ENCODE results near the gene FZD1. TPM values are rescaled to one million over a fixed set of nuclear protein-coding genes. Genes with fewer than 3 reads are reported as not detected.

FZD1 gene
- 10 to 100 TPM in 1 of 2 donors, 1 to 10 TPM in 1; 9.4 to 14.5 TPM for total RNA-seq
- long read RNA-seq, full-length matches to known transcripts, result 10 of 10 reads
- long read RNA-seq, partial matches to known transcripts, result 0 of 10 reads
- long read RNA-seq, other reads (novel, unspliced or antisense), result 0 of 10 reads

- peak; percentile 91 to 95 for ATAC-seq
- peak; percentile 97 for DNase-seq
- intact Hi-C loops (cut with DNase I), result loop anchor here in 1 of 2 donors (5.0 kb wide), 1 partner anchor 182 kb away; no protein-coding TSS in a partner anchor
Measured at GRCh38 chr7:91264046-91264923, at the start of gene FZD1. Gene FZD1 (plus strand): TSS chr7:91264433. CDS start chr7:91264881, 448 bp downstream.

- intact Hi-C loops (cut with DNase I), result no loop called here
- ATAC-seq (no peak), DNase-seq (no peak)
Measured at GRCh38 chr7:91226411-91226810, 37.8 kb upstream of the FZD1 start.

GRCh38 chr7:91228327-91228726, 35.9 kb upstream of the FZD1 start:
- intact Hi-C loops (cut with DNase I), result no loop called here
- DNase-seq (no peak), ATAC-seq (no peak)

GRCh38 chr7:91228927-91229558, 35.2 kb upstream of the FZD1 start:
- DNase-seq (no peak), ATAC-seq (no peak)
- intact Hi-C loops (cut with DNase I), result no loop called here

GRCh38 chr7:91230100-91230499, 34.1 kb upstream of the FZD1 start:
- DNase-seq (no peak), ATAC-seq (no peak)
- intact Hi-C loops (cut with DNase I), result no loop called here

DNA sequence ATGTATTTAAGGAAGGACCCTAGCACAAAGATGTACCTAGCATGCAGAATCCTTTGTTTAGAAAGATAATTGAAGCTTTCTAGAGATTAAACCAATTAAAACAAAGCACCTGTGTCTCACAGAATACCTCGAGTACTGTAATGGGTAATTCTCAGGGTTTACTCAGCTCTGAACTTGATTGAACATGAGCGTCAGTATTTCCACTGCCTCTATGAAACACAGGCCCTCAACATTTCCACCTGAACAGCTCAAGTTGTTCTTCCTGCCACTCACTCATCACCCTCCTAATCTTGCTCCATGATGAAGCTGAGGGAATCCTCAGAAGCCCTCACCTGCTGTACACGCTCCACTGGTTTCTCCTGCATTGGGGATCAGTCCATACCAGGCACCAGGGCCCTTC, 33.7 kb upstream of the FZD1 start:
- ATAC-seq (no peak), DNase-seq (no peak)
- intact Hi-C loops (cut with DNase I), result no loop called here

- no peak for ATAC-seq
- intact Hi-C loops (cut with DNase I), result no loop called here
Measured at GRCh38 chr7:91233212-91233611, 31.0 kb upstream of the FZD1 start.

DNA sequence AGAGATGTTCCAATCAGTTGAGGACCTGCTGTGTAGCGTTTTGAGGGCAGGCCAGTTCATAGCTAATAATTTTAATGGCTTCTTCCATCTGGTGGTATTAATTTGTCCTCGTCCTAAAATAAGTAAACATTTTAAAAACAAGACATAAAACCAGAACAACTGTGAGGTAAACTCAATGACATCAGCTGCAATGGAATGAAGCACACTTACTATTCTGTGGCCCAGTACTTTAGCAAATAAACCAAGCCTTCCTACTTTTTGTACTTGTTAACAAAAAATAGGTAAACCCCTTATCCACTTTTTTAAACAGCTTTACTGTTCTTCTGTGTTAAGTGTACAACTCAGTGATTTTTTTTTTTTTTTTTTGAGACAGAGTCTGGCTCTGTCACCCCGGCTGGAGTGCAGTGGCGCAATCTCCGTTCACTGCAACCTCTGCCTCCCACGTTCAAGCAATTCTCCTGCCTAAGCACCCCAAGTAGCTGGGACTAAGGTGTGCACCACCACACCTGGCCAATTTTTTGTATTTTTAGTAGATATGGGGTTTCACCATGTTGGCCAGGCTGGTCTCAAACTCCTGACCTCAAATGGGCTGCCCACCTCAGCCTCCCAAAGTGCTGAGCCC, 28.9 kb upstream of the FZD1 start:
- no peak for DNase-seq
- intact Hi-C loops (cut with DNase I), result no loop called here
- ATAC-seq, result no peak

More at GRCh38 chr7:91233212-91233611, 31.0 kb upstream of the FZD1 start:
- DNase-seq, result no peak

DNA sequence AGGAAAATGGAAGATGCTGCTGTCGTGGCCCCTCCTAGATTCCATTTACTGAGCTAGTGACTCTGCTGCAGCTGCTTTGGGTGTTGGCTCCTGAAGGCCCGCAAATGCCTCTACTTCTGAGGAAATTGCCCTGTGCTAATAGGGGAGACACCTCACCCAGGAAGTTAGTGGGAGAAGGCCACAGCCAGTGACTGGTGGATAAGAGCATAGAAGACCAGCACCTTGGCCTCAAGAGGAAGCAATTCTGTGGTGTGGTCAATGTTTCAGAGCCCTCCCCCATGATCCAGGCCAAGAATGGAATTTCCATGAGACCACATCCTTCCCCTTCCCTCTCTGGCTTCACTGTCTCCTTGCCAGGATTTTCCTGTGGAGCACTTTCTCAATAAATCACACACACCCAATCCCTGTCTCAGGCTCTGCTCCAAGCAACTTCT, 25.0 kb upstream of the FZD1 start:
- ATAC-seq (peak in 1 of 2 donors; percentile 51), DNase-seq (no peak)
- intact Hi-C loops (cut with DNase I), result no loop called here

DNA sequence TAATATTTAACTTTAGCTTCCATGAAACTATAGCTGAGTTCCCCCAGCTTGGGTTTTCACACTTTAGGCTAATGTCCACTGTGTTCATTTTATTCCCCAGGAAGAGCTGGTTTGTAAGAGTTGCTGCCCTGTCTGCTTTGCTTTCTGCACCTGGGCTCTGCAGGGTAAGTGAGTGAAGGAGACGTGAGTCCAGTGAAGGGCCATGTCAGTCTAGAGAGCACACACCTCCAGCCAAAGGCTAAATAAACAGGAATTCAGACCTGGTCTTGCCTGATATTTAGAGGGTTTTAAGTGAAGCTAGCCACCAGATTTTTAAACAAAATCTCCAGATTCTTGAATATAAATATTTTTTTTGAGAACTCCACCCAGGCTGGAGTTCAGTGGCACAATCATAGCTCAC, 24.5 kb upstream of the FZD1 start:
- no peak for DNase-seq
- intact Hi-C loops (cut with DNase I), result no loop called here
- no peak for ATAC-seq

- intact Hi-C loops (cut with DNase I), result no loop called here
- DNase-seq (no peak), ATAC-seq (peak; percentile 49 to 59)
Measured at GRCh38 chr7:91240376-91240941, 23.8 kb upstream of the FZD1 start.

DNA sequence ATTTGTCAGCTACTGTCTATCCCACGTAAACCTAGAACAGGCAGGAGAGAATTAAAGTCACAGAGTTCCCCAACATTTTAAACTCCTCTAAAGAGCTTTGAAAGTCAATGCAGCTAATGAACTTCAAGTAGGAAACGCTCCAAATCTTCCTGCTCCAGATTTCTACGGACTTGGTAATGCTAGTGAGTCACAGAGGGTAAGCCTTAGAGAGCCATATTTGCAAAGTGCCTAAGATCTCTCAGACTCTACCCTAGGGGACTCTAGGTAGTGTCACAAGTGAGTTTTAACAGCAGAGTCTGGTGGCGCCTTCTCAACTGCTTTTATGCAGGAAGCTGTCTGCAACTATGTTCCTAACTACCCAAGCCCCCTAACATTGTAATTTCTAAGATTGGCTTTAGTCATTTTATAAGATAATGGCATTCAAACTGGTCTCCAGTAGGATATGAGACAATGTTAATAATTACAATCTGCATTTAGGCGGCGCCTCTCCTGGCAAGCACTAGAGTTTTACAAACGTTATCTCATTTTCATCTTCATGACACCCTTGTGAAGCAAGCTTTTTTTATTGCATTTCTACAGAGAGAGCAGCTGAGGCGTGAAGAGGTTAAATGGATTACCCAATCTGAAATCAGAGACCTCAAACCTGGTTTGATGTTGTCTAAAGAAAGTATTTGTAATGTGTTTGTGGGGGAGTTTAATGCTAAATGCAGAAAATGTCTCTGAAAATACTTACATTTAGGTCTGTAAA, 22.0 kb upstream of the FZD1 start:
- intact Hi-C loops (cut with DNase I), result no loop called here
- DNase-seq (no peak), ATAC-seq (peak in 1 of 2 donors; percentile 51)

DNA sequence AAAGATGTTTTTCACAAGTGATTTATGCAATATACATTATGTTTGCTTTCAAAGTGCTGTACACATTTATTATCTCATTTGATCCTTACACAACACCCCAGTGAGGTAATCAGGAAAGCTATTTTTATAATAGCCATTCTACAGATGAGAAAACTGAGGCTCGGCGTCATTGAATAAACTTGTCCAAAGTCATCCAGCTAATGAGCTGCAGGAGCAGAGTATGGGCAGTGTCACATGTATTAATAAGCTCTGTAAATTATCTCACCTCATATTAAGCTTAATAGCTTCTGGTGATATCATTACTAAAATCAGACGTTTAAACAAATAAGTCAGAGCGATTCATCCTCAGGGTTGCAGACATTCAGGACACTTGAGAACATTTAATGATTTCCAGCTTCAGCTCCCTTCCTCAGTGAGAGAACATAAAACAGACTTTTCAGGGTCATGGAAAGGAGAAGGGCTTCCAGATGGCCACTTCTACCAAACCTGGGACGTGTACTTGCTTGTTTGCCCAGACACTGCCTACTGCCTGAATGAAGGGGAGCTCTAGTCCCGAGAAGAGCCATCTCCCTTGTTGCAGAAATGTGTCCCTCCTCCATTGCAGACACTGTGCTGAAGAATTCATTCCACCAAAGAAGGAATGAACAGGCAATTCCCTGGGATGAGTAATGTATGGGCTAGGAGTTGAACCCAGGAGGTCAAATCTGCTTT, 20.5 kb upstream of the FZD1 start:
- ATAC-seq, result no peak
- intact Hi-C loops (cut with DNase I), result no loop called here
- DNase-seq, result no peak

- DNase-seq (no peak), ATAC-seq (no peak)
- intact Hi-C loops (cut with DNase I), result no loop called here
Measured at GRCh38 chr7:91247500-91247899, 16.7 kb upstream of the FZD1 start.

DNA sequence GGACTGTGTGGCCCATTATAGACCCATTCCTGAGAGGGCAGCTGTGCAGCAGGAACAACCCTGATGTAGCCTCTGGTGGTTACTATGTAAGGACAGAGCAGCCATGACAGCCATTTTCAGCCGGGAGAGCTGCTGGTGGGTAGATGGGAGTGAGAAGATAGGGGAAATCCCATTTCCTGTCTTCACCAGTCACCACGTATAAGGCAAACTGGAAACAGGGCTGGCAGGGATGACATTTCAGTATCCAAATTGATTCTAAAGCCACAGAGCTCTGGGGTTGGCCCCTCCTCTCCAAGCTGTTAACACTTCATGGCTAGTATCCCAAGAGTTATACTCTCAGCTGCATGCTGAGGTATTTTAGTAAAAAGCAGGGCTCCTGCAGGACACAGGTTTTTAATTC, 15.2 kb upstream of the FZD1 start:
- ATAC-seq (peak in 1 of 2 donors; percentile 12), DNase-seq (no peak)
- intact Hi-C loops (cut with DNase I), result no loop called here

DNA sequence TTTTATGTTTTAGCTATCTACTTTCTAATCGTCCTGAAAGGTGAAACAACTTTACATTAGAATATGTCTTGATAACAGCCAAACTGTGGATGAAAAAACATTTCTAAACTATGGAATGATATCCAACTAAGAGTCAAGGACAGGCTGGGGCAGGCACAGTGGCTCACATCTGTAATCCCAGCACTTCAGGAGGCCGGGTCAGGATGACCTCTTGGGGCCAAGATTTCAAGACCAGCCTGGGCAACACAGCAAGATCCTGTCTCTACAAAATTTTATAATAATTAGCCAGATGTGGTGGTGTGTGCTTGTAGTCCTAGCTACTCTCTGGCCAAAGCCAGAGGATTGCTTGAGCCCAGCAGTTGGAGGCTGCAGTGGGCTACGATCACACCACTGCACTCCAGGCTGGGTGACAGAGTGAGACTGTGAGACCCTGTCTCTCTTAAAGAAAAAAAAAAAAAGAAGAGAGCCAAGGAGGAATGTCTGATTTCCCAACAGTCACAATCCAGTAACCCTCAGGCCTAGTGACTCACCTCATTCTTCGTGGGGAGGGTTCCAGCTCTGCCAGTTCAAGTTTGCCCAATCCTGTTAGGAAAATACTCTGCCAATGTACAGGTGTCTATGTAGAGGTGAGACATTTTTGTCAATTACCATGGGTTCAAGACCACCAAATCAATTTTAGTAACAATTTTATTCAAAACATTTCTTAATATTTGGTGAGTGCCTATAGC, 14.6 kb upstream of the FZD1 start:
- ATAC-seq, result peak in 1 of 2 donors; percentile 65
- no peak for DNase-seq
- intact Hi-C loops (cut with DNase I), result no loop called here

GRCh38 chr7:91250706-91251105, 13.5 kb upstream of the FZD1 start:
- DNase-seq (no peak), ATAC-seq (no peak)
- intact Hi-C loops (cut with DNase I), result no loop called here

GRCh38 chr7:91251877-91252276, 12.4 kb upstream of the FZD1 start:
- DNase-seq (no peak), ATAC-seq (no peak)
- intact Hi-C loops (cut with DNase I), result no loop called here

Data from left cardiac atrium (tissue), 4 donors.